ENCODE measurements around the gene DNAJC1.

Gene DNAJC1

DNA sequence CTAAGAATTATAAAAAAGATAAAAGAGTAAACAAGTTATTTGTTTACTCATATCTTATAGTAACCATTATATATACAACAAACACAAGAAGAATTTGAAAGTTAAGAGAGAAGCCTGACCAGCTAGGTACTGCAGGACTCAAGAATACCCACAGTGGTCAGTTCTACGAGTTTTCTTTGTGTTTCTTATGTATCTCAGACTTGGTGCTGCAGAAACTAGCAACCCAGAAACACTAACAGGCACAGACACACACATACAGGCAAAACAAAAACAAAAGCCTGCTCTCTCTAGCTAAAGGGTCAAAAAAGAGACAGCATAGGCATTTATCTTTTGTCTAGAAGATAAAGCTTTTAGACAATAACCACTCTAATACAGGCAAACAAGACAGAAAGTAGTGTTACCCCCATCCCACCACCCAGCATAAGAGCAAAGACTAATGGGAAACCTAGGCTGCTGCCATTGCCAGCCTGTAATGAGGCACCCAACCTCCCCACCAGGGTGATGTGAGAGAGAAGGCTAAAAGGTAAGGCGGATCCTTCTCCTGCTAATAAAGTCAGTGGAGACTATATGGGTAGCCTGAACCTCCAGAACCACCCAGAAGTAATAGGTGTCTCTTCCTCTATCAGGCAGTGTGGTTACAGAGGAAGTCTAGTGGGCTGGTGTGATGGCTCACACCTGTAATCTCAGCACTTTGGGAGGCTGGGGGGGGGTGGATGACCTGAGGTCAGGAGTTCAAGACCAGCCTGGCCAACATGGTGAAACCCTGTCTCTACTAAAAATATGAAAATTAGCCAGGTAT lies 113.9 kb downstream of the DNAJC1 start:
- TF ChIP-seq FOXP2 (optimal IDR thresholded peaks at IDR 0.05; ENCODE audit: borderline replicate concordance, extremely low read depth, extremely low read length, insufficient read depth) (no peak), POLR2AphosphoS5 (IDR thresholded peaks at IDR 0.05; ENCODE audit: low read depth, low read length) (no peak), SIN3A (IDR thresholded peaks at IDR 0.05; ENCODE audit: borderline replicate concordance, insufficient read depth, low read length) (no peak), TAF1 (IDR thresholded peaks at IDR 0.05; ENCODE audit: borderline replicate concordance, insufficient read depth, low read length) (no peak)
- TF ChIP-seq, protein P1, sequence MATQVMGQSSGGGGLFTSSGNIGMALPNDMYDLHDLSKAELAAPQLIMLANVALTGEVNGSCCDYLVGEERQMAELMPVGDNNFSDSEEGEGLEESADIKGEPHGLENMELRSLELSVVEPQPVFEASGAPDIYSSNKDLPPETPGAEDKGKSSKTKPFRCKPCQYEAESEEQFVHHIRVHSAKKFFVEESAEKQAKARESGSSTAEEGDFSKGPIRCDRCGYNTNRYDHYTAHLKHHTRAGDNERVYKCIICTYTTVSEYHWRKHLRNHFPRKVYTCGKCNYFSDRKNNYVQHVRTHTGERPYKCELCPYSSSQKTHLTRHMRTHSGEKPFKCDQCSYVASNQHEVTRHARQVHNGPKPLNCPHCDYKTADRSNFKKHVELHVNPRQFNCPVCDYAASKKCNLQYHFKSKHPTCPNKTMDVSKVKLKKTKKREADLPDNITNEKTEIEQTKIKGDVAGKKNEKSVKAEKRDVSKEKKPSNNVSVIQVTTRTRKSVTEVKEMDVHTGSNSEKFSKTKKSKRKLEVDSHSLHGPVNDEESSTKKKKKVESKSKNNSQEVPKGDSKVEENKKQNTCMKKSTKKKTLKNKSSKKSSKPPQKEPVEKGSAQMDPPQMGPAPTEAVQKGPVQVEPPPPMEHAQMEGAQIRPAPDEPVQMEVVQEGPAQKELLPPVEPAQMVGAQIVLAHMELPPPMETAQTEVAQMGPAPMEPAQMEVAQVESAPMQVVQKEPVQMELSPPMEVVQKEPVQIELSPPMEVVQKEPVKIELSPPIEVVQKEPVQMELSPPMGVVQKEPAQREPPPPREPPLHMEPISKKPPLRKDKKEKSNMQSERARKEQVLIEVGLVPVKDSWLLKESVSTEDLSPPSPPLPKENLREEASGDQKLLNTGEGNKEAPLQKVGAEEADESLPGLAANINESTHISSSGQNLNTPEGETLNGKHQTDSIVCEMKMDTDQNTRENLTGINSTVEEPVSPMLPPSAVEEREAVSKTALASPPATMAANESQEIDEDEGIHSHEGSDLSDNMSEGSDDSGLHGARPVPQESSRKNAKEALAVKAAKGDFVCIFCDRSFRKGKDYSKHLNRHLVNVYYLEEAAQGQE (IDR thresholded peaks at IDR 0.05; ENCODE audit: insufficient read depth in 1 of 2, low read depth in 2 of 2, low read length in 2 of 2), result no peak

DNA sequence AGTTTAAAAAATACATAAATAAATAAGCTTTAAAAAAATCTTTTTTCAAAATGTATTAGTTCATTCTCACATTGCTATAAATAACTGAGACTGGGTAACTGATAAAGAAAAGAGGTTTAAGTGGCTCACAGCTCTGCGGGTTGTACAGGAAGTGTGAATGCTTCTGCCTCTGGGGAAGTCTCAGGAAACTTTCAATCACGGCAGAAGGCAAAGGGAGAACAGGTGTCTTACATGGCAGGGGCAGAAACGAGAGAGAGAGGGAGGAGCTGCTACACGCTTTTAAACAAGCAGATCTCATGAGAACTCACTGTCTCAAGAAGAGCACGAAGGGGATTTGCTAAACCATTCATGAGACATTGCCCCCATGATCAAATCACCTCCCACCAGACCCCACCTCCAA lies 114.6 kb downstream of the DNAJC1 start:
- TF ChIP-seq, protein P1 (IDR thresholded peaks at IDR 0.05; ENCODE audit: insufficient read depth in 1 of 2, low read depth in 2 of 2, low read length in 2 of 2), result no peak
- TF ChIP-seq TAF1 (IDR thresholded peaks at IDR 0.05; ENCODE audit: borderline replicate concordance, insufficient read depth, low read length) (no peak), FOXP2 (optimal IDR thresholded peaks at IDR 0.05; ENCODE audit: borderline replicate concordance, extremely low read depth, extremely low read length, insufficient read depth) (no peak), POLR2AphosphoS5 (IDR thresholded peaks at IDR 0.05; ENCODE audit: low read depth, low read length) (no peak), SIN3A (IDR thresholded peaks at IDR 0.05; ENCODE audit: borderline replicate concordance, insufficient read depth, low read length) (no peak)

DNA sequence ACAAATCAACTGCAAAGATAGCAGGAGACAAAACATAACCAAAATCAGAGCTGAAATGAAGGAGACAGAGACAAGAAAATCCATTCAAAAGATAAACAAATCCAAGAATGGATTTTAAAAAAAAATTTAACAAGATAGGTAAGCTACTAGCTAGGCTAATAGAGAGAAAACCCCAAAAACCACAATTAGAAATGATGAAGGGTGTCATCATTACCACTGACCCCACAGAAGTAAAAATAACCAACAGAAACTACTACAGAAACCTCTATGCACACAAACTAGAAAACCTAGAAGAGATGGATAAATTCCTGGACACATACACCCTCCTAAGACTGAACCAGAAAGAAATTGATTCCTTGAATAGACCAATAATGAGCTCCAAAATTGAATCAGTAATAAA lies 117.6 kb downstream of the DNAJC1 start:
- TF ChIP-seq TAF1 (IDR thresholded peaks at IDR 0.05; ENCODE audit: borderline replicate concordance, insufficient read depth, low read length), result no peak
- TF ChIP-seq SIN3A (IDR thresholded peaks at IDR 0.05; ENCODE audit: borderline replicate concordance, insufficient read depth, low read length), result no peak
- TF ChIP-seq FOXP2 (optimal IDR thresholded peaks at IDR 0.05; ENCODE audit: borderline replicate concordance, extremely low read depth, extremely low read length, insufficient read depth), result no peak
- TF ChIP-seq, protein P1 (IDR thresholded peaks at IDR 0.05; ENCODE audit: insufficient read depth in 1 of 2, low read depth in 2 of 2, low read length in 2 of 2), result no peak
- TF ChIP-seq POLR2AphosphoS5 (IDR thresholded peaks at IDR 0.05; ENCODE audit: low read depth, low read length), result no peak

DNA sequence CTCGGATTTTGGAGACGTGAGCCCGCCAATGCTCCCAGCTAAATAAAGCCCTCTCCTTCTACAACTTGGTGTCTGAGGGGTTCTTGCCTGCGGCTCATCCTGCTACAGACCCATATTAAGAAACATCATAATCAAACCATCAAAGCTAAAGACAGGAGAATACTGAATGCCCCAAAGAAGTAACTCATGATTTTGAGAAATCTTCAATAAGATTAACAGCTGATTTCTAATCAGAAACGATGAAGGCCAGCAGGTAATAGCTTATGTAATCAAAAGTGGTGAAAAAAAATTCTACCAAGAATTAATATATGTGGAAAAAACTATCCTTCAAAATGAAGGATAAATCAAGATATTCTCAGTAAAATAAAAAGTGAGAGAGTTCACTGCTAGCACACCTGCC lies 130.3 kb downstream of the DNAJC1 start:
- no peak for TF ChIP-seq POLR2AphosphoS5 (IDR thresholded peaks at IDR 0.05; ENCODE audit: low read depth, low read length)
- TF ChIP-seq, protein P1 (IDR thresholded peaks at IDR 0.05; ENCODE audit: insufficient read depth in 1 of 2, low read depth in 2 of 2, low read length in 2 of 2), result no peak

DNA sequence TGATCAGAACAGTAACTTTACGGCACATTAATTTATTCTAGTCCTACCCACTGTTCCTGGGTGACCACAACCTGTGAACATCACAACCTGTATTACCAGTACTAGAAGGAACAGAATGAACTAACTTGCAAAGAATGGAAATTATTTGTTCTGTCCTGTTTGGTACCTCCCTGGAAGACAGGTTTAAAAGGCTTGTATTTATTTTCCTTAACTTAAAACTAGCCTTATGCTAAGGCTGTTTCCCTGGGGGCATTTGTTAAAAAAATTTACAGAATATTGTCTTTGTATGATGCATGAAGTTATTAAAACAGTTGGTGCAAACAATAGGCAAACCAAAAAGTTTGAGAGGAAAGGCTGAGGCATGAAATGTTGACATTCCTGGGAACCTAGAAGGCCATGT lies 132.7 kb downstream of the DNAJC1 start:
- TF ChIP-seq SIN3A (IDR thresholded peaks at IDR 0.05; ENCODE audit: borderline replicate concordance, insufficient read depth, low read length) (no peak), TAF1 (IDR thresholded peaks at IDR 0.05; ENCODE audit: borderline replicate concordance, insufficient read depth, low read length) (no peak), POLR2AphosphoS5 (IDR thresholded peaks at IDR 0.05; ENCODE audit: low read depth, low read length) (no peak)
- TF ChIP-seq, protein P1 (IDR thresholded peaks at IDR 0.05; ENCODE audit: insufficient read depth in 1 of 2, low read depth in 2 of 2, low read length in 2 of 2), result no peak

Data from PFSK-1 (cell line).